Uterus (tissue), 2 donors: ENCODE results near the gene PIN4.

Experiments used
- POLR2A ChIP-seq, 2 donors: fragments of 450-650 bp; IDR thresholded peaks; one replicate each; pipeline ENCODE4 v1.6.1; 2016; ENCODE audit warnings: antibody characterized with exemption in 2 of 2, mild to moderate bottlenecking in 1 of 2, moderate library complexity in 1 of 2
- TF ChIP-seq, protein P1 (sequence below), 4 experiments: fragments of 200-600 bp in 2 of 4; fragments of 450-650 bp in 2 of 4; sonication (generic) in 2 of 4; IDR thresholded peaks; one replicate each; pipeline ENCODE4 v1.5.1; 2016 to 2019; ENCODE audit warnings: antibody characterized with exemption in 4 of 4, mild to moderate bottlenecking in 2 of 4, moderate library complexity in 1 of 4

GRCh38 chrX:72165551-72165950 lies 16.0 kb upstream of the PIN4 start:
- TF ChIP-seq, protein P1, sequence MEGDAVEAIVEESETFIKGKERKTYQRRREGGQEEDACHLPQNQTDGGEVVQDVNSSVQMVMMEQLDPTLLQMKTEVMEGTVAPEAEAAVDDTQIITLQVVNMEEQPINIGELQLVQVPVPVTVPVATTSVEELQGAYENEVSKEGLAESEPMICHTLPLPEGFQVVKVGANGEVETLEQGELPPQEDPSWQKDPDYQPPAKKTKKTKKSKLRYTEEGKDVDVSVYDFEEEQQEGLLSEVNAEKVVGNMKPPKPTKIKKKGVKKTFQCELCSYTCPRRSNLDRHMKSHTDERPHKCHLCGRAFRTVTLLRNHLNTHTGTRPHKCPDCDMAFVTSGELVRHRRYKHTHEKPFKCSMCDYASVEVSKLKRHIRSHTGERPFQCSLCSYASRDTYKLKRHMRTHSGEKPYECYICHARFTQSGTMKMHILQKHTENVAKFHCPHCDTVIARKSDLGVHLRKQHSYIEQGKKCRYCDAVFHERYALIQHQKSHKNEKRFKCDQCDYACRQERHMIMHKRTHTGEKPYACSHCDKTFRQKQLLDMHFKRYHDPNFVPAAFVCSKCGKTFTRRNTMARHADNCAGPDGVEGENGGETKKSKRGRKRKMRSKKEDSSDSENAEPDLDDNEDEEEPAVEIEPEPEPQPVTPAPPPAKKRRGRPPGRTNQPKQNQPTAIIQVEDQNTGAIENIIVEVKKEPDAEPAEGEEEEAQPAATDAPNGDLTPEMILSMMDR (IDR thresholded peaks at IDR 0.05), result no peak
- no peak for TF ChIP-seq POLR2A (IDR thresholded peaks at IDR 0.05)
